OCI-LY7 (cell line): ENCODE results near the gene ZNF778. TPM values are rescaled to one million over a fixed set of nuclear protein-coding genes. Genes with fewer than 3 reads are reported as not detected.

Experiments used
- BruUV-seq: library from RNA; stranded (reverse); fragments of 400-500 nt; replicated peaks from 2 replicates; lab custom pipeline; 2021; lab: Mats Ljungman, UMichigan
- CTCF ChIA-PET: fragments of 300-600 bp; sonication (Branson Sonifier 250); formaldehyde crosslinking; loops from one replicate; lab custom pipeline; 2022; ENCODE audit warnings: antibody characterized with exemption; ENCODE audit not compliant: unreplicated experiment; lab: Charles Lee
- POLR2A ChIA-PET: fragments of 300-600 bp; sonication (Branson Sonifier 250); formaldehyde crosslinking; loops from one replicate; lab custom pipeline; 2022; ENCODE audit warnings: antibody characterized with exemption; lab: Charles Lee
- DNase-seq: peaks from one replicate; pipeline ENCODE4 v3.0.0-alpha.2; 2015; ENCODE audit warnings: low spot score
- H2AFZ ChIP-seq: fragments of 200-600 bp; sonication (generic), shearing (Covaris generic); 2 replicates; pipeline ENCODE4 v1.6.1; 2014; ENCODE audit warnings: mild to moderate bottlenecking, antibody characterized with exemption, low read length, moderate library complexity
- H3K27ac ChIP-seq: fragments of 200-600 bp; sonication (generic); 2 replicates; pipeline ENCODE4 v1.5.1; 2014; ENCODE audit warnings: mixed run types, low read depth, mild to moderate bottlenecking, moderate library complexity, low read length, inconsistent platforms; ENCODE audit not compliant: poor library complexity, severe bottlenecking
- H3K36me3 ChIP-seq: fragments of 200-600 bp; sonication (generic); 2 replicates; pipeline ENCODE4 v1.6.1; 2014; ENCODE audit warnings: mild to moderate bottlenecking, antibody characterized with exemption, low read length, moderate library complexity, mixed read lengths; ENCODE audit not compliant: insufficient read depth
- H3K4me1 ChIP-seq: fragments of 200-600 bp; sonication (generic); 2 replicates; pipeline ENCODE4 v1.5.1; 2014; ENCODE audit warnings: mild to moderate bottlenecking, low read length; ENCODE audit not compliant: insufficient read depth, poor library complexity, severe bottlenecking
- H3K4me2 ChIP-seq: fragments of 200-600 bp; sonication (generic); 2 replicates; pipeline ENCODE4 v1.6.1; 2014; ENCODE audit warnings: mild to moderate bottlenecking, low read length
- H3K4me3 ChIP-seq: fragments of 200-600 bp; sonication (generic); 2 replicates; pipeline ENCODE4 v1.5.1; 2014; ENCODE audit warnings: mild to moderate bottlenecking, low read depth, low read length; ENCODE audit not compliant: poor library complexity, severe bottlenecking
- H3K79me2 ChIP-seq: fragments of 200-600 bp; sonication (generic); 2 replicates; pipeline ENCODE4 v1.6.1; 2016; ENCODE audit warnings: low read depth, mild to moderate bottlenecking, low read length, moderate library complexity, mixed read lengths; ENCODE audit not compliant: insufficient read depth
- H3K9me2 ChIP-seq: fragments of 200-600 bp; sonication (generic); 2 replicates; pipeline ENCODE4 v1.6.1; 2016; ENCODE audit warnings: mild to moderate bottlenecking, low read length, mixed read lengths; ENCODE audit not compliant: insufficient read depth
- H3K9me3 ChIP-seq: fragments of 200-600 bp; sonication (generic); 2 replicates; pipeline ENCODE4 v1.6.1; 2014; ENCODE audit warnings: mild to moderate bottlenecking, mixed run types, low read length, mixed read lengths
- H4K20me1 ChIP-seq: fragments of 200-600 bp; sonication (generic); 2 replicates; pipeline ENCODE4 v1.6.1; 2014; ENCODE audit warnings: mild to moderate bottlenecking, antibody characterized with exemption, low read length, moderate library complexity, mixed read lengths; ENCODE audit not compliant: insufficient read depth
- CTCF ChIP-seq: fragments of 200-600 bp; sonication (generic); conservative IDR thresholded peaks from 2 replicates; pipeline ENCODE4 v1.5.1; 2014; ENCODE audit warnings: mild to moderate bottlenecking, antibody characterized with exemption, low read length, moderate library complexity, mixed read lengths
- EZH2phosphoT487 ChIP-seq: fragments of 200-600 bp; sonication (generic); IDR thresholded peaks from 2 replicates; pipeline ENCODE4 v1.6.1; 2018; ENCODE audit warnings: low read depth, borderline replicate concordance, mild to moderate bottlenecking, mixed run types, antibody characterized with exemption, low read length, moderate library complexity, mixed read lengths
- intact Hi-C: fragments of 100-400 bp; cut with micrococcal nuclease; formaldehyde crosslinking; loops from one replicate; pipeline ENCODE4 v1.10.0; 2022; ENCODE audit not compliant: unreplicated experiment
- total RNA-seq, 2 experiments: library from RNA; depleted of rRNA in 1 of 2; stranded (reverse); fragments of >200 nt in 1 of 2; shearing (Covaris generic) in 1 of 2; gene quantifications; 2 replicates each; pipeline ENCODE4 v1.2.3, GENCODE V29; 2014 to 2022

The ZNF778 gene
- total RNA-seq, 2 experiments from 2014 or later, result 9.4 to 9.9 TPM

GRCh38 chr16:89253548-89254287, 36.2 kb downstream of the ZNF778 start:
- no TSS peak for BruUV-seq
- Histone ChIP-seq H3K4me3 (no peak overlapping the region), H3K79me2 (no peaks in the 10 kb centered on the region), H3K36me3 (no peaks in the 10 kb centered on the region), H3K4me2 (no peak overlapping the region), H3K9me2 (no peaks in the 10 kb centered on the region), H4K20me1 (no peaks in the 10 kb centered on the region), H3K4me1 (no peaks in the 10 kb centered on the region), H3K27ac (no peak overlapping the region), H3K9me3 (peaks cover 6% of the 10 kb centered on the region; the same call in 1 of the 2 replicates), H2AFZ (no peak overlapping the region)
- no peak for DNase-seq
- TF ChIP-seq EZH2phosphoT487, result no peak
- TF ChIP-seq CTCF, result no peak
- POLR2A ChIA-PET, result interaction anchor here (0.5 kb wide), 1 partner anchor 250 kb away, joined by 3 read pairs; no protein-coding TSS in a partner anchor
- intact Hi-C loops, result no loop called here
- CTCF ChIA-PET, result no interaction called here

- Histone ChIP-seq H3K4me1 (no peaks in the 10 kb centered on the region), H3K27ac (no peak overlapping the region), H3K9me3 (no peaks in the 10 kb centered on the region), H4K20me1 (no peaks in the 10 kb centered on the region), H3K9me2 (no peaks in the 10 kb centered on the region), H3K79me2 (no peaks in the 10 kb centered on the region), H3K36me3 (no peaks in the 10 kb centered on the region), H3K4me2 (no peak overlapping the region), H2AFZ (no peak overlapping the region), H3K4me3 (no peak overlapping the region)
- POLR2A ChIA-PET, result no interaction called here
- no peak for DNase-seq
- CTCF ChIA-PET, result no interaction called here
- intact Hi-C loops, result no loop called here
- BruUV-seq, result no TSS peak
- TF ChIP-seq EZH2phosphoT487, result no peak
- TF ChIP-seq CTCF, result no peak
Observed at GRCh38 chr16:89256651-89257254, 39.2 kb downstream of the ZNF778 start.

- TF ChIP-seq EZH2phosphoT487 (no peak), CTCF (no peak)
- Histone ChIP-seq H2AFZ (no peak overlapping the region), H3K4me2 (no peak overlapping the region), H3K79me2 (no peaks in the 10 kb centered on the region), H3K36me3 (no peaks in the 10 kb centered on the region), H3K9me3 (no peaks in the 10 kb centered on the region), H3K9me2 (no peaks in the 10 kb centered on the region), H3K4me1 (no peaks in the 10 kb centered on the region), H4K20me1 (no peaks in the 10 kb centered on the region), H3K4me3 (no peak overlapping the region), H3K27ac (no peak overlapping the region)
- CTCF ChIA-PET, result no interaction called here
- BruUV-seq, result no TSS peak
- POLR2A ChIA-PET, result no interaction called here
- intact Hi-C loops, result no loop called here
- DNase-seq, result no peak
Observed at GRCh38 chr16:89257281-89257731, 39.8 kb downstream of the ZNF778 start.
